H1 (cell line): Measurements from ENCODE around the gene FBXO38. TPM values are rescaled to one million over a fixed set of nuclear protein-coding genes. Genes with fewer than 3 reads are reported as not detected.

Experiments used
- CTCF ChIA-PET: fragments of 300-600 bp; sonication (Branson Sonifier 250); formaldehyde crosslinking; loops from one replicate; lab custom pipeline; 2021; ENCODE audit not compliant: partially characterized antibody; lab: Charles Lee
- POLR2A ChIA-PET: fragments of 300-600 bp; sonication (Branson Sonifier 250); formaldehyde crosslinking; loops from one replicate; lab custom pipeline; 2021; ENCODE audit warnings: inconsistent platforms; ENCODE audit not compliant: partially characterized antibody; lab: Charles Lee
- DNase-seq, 2 experiments: peaks; one replicate each; pipeline versions ENCODE4 v3.0.0 to v3.0.0-alpha.2; 2010 to 2022; ENCODE audit warnings: low spot score in 2 of 2, low read depth in 1 of 2, mixed read lengths in 1 of 2
- FAIRE-seq: peaks from 2 replicates; lab custom pipeline; 2011; peaks lifted over from hg19 to GRCh38; lab: Jason Lieb, UNC
- H2AFZ ChIP-seq: 2 replicates; pipeline ENCODE4 v1.8.1; 2012; ENCODE audit warnings: low read length, inconsistent platforms
- H2AK5ac ChIP-seq: 2 replicates; pipeline ENCODE4 v1.6.1; 2013; ENCODE audit warnings: low read depth, low read length
- H2BK120ac ChIP-seq: replicated peaks from 2 replicates; pipeline ENCODE3; 2013; ENCODE audit warnings: low read depth, low read length, inconsistent platforms
- H2BK12ac ChIP-seq: 2 replicates; pipeline ENCODE4 v1.6.1; 2013; ENCODE audit warnings: low read depth, low read length
- H2BK15ac ChIP-seq: 2 replicates; pipeline ENCODE4 v1.6.1; 2013; ENCODE audit warnings: low read length
- H2BK20ac ChIP-seq: 2 replicates; pipeline ENCODE4 v1.6.1; 2013; ENCODE audit warnings: low read length
- H2BK5ac ChIP-seq: 2 replicates; pipeline ENCODE4 v1.6.1; 2013; ENCODE audit warnings: low read depth, low read length
- H3K14ac ChIP-seq: 2 replicates; pipeline ENCODE4 v1.6.1; 2013; ENCODE audit warnings: inconsistent platforms; ENCODE audit not compliant: insufficient read length
- H3K18ac ChIP-seq: 2 replicates; pipeline ENCODE4 v1.6.1; 2013; ENCODE audit warnings: low read length; ENCODE audit errors: extremely low read depth
- H3K23ac ChIP-seq: 2 replicates; pipeline ENCODE4 v1.6.1; 2013; ENCODE audit warnings: inconsistent platforms; ENCODE audit not compliant: insufficient read length
- H3K23me2 ChIP-seq: 2 replicates; pipeline ENCODE4 v1.6.1; 2013; ENCODE audit warnings: low read depth, low read length
- H3K27ac ChIP-seq: 2 replicates; pipeline ENCODE4 v1.6.1; 2011; ENCODE audit warnings: low read depth, low read length, inconsistent platforms
- H3K27me3 ChIP-seq, 4 experiments: replicated peaks in 1 of 4; 1 replicate in 1 of 4; 2 replicates in 3 of 4; pipeline versions ENCODE4 v1.6.1 to v1.8.1; 2011 to 2013; ENCODE audit warnings: low read length in 3 of 4, mild to moderate bottlenecking in 3 of 4, inconsistent platforms in 2 of 4, mixed read lengths in 2 of 4, moderate library complexity in 1 of 4; ENCODE audit not compliant: control insufficient read depth in 3 of 4, insufficient read depth in 3 of 4; ENCODE audit errors: extremely low read depth in 1 of 4
- H3K36me3 ChIP-seq, 4 experiments: 2 replicates each; pipeline versions ENCODE4 v1.6.1 to v1.8.1; 2011 to 2013; ENCODE audit warnings: mild to moderate bottlenecking in 4 of 4, low read length in 3 of 4, moderate library complexity in 2 of 4, control low read depth in 1 of 4, inconsistent platforms in 1 of 4; ENCODE audit not compliant: insufficient read depth in 4 of 4, control insufficient read depth in 2 of 4
- H3K4ac ChIP-seq: replicated peaks from 2 replicates; pipeline ENCODE3; 2013; ENCODE audit warnings: low read length, low read depth, mixed read lengths, inconsistent platforms; ENCODE audit not compliant: insufficient read length
- H3K4me1 ChIP-seq, 4 experiments: replicated peaks in 1 of 4; 1 replicate in 1 of 4; 2 replicates in 3 of 4; pipeline versions ENCODE4 v1.6.1 to v1.8.1; 2011 to 2013; ENCODE audit warnings: low read length in 3 of 4, inconsistent platforms in 2 of 4, mixed read lengths in 1 of 4; ENCODE audit not compliant: insufficient read depth in 4 of 4, control insufficient read depth in 3 of 4
- H3K4me2 ChIP-seq, 2 experiments: 2 replicates each; pipeline versions ENCODE4 v1.6.1 to v1.8.1; 2011 to 2013; ENCODE audit warnings: low read depth in 2 of 2, low read length in 2 of 2, control low read depth in 1 of 2, inconsistent platforms in 1 of 2, mild to moderate bottlenecking in 1 of 2; ENCODE audit not compliant: insufficient read depth in 1 of 2
- H3K4me3 ChIP-seq, 4 experiments: fragments of 200-600, 300-600 bp in 1 of 4; sonication (generic), shearing (Covaris generic), sonication (Bioruptor Twin) in 1 of 4; 2 replicates each; pipeline versions ENCODE4 v1.5.1 to v1.8.1; 2011 to 2016; ENCODE audit warnings: low read length in 4 of 4, low read depth in 3 of 4, control low read depth in 2 of 4, inconsistent platforms in 2 of 4, mild to moderate bottlenecking in 2 of 4, mixed read lengths in 1 of 4, moderate library complexity in 1 of 4; ENCODE audit not compliant: insufficient read depth in 2 of 4; ENCODE audit errors: extremely low read depth in 1 of 4
- H3K56ac ChIP-seq: replicated peaks from 2 replicates; pipeline ENCODE3; 2013; ENCODE audit warnings: low read depth, mild to moderate bottlenecking, mixed read lengths, low read length, inconsistent platforms; ENCODE audit not compliant: insufficient read length
- H3K79me1 ChIP-seq: 2 replicates; pipeline ENCODE4 v1.6.1; 2013; ENCODE audit warnings: low read depth, low read length, control low read depth
- H3K79me2 ChIP-seq, 2 experiments: 2 replicates each; pipeline versions ENCODE4 v1.6.1 to v1.8.1; 2012 to 2013; ENCODE audit warnings: low read length in 2 of 2, mild to moderate bottlenecking in 2 of 2, inconsistent platforms in 1 of 2; ENCODE audit not compliant: insufficient read depth in 2 of 2, control insufficient read depth in 1 of 2
- H3K9ac ChIP-seq, 4 experiments: replicated peaks in 1 of 4; 1 replicate in 1 of 4; 2 replicates in 3 of 4; pipeline versions ENCODE4 v1.6.1 to v1.8.1; 2011 to 2013; ENCODE audit warnings: low read depth in 3 of 4, low read length in 3 of 4, control low read depth in 2 of 4, mild to moderate bottlenecking in 2 of 4, moderate library complexity in 2 of 4, inconsistent platforms in 1 of 4; ENCODE audit errors: extremely low read depth in 1 of 4
- H3K9me3 ChIP-seq, 2 experiments: 2 replicates each; pipeline versions ENCODE4 v1.6.1 to v1.8.1; 2012 to 2013; ENCODE audit warnings: mild to moderate bottlenecking in 2 of 2, moderate library complexity in 2 of 2, control low read depth in 1 of 2, inconsistent platforms in 1 of 2, low read depth in 1 of 2, low read length in 1 of 2, mixed read lengths in 1 of 2; ENCODE audit not compliant: insufficient read depth in 2 of 2
- H4K20me1 ChIP-seq, 2 experiments: replicated peaks in 1 of 2; 2 replicates each; pipeline versions ENCODE3 to v1.8.1; 2011 to 2013; ENCODE audit warnings: inconsistent platforms in 2 of 2, low read length in 2 of 2, mild to moderate bottlenecking in 1 of 2; ENCODE audit not compliant: insufficient read depth in 2 of 2, control insufficient read depth in 1 of 2
- H4K5ac ChIP-seq: 2 replicates; pipeline ENCODE4 v1.6.1; 2013; ENCODE audit warnings: low read length, low read depth, mixed read lengths, inconsistent platforms; ENCODE audit not compliant: insufficient read length
- H4K8ac ChIP-seq: 2 replicates; pipeline ENCODE4 v1.8.0; 2013; ENCODE audit warnings: mild to moderate bottlenecking, moderate library complexity, low read length, inconsistent platforms; ENCODE audit not compliant: insufficient read depth; ENCODE audit errors: extremely low read depth
- H4K91ac ChIP-seq: replicated peaks from 2 replicates; pipeline ENCODE3; 2013; ENCODE audit warnings: low read length, mixed read lengths, inconsistent platforms; ENCODE audit not compliant: insufficient read length
- CHD2 ChIP-seq: IDR thresholded peaks from 2 replicates; pipeline ENCODE4 v1.6.1; 2012; ENCODE audit warnings: low read length, improper control_type of control experiment
- EP300 ChIP-seq, 2 experiments: IDR thresholded peaks; 1 replicate in 1 of 2; 2 replicates in 1 of 2; pipeline ENCODE4 v1.6.1; 2011 to 2012; ENCODE audit warnings: low read depth in 2 of 2, low read length in 2 of 2, mild to moderate bottlenecking in 2 of 2, borderline replicate concordance in 1 of 2, inconsistent platforms in 1 of 2, moderate library complexity in 1 of 2
- JUN ChIP-seq: IDR thresholded peaks from 2 replicates; pipeline ENCODE4 v1.6.1; 2011; ENCODE audit warnings: low read depth, mild to moderate bottlenecking, improper control_type of control experiment, low read length
- MAFK ChIP-seq: IDR thresholded peaks from 2 replicates; pipeline ENCODE4 v1.6.1; 2012; ENCODE audit warnings: low read depth, mild to moderate bottlenecking, improper control_type of control experiment, low read length
- POLR2AphosphoS5 ChIP-seq: IDR thresholded peaks from 2 replicates; pipeline ENCODE4 v1.6.1; 2011; ENCODE audit warnings: low read depth, low read length
- RAD21 ChIP-seq, 2 experiments: IDR thresholded peaks in 1 of 2; conservative IDR thresholded peaks in 1 of 2; 2 replicates each; pipeline ENCODE4 v1.6.1; 2011; ENCODE audit warnings: low read depth in 2 of 2, low read length in 2 of 2, improper control_type of control experiment in 1 of 2, inconsistent platforms in 1 of 2, mild to moderate bottlenecking in 1 of 2, moderate library complexity in 1 of 2
- RBBP5 ChIP-seq: IDR thresholded peaks from 2 replicates; pipeline ENCODE4 v1.7.1; 2012; ENCODE audit warnings: low read depth, mild to moderate bottlenecking, inconsistent platforms, low read length, moderate library complexity, borderline replicate concordance
- SP1 ChIP-seq: IDR thresholded peaks from 2 replicates; pipeline ENCODE4 v1.6.1; 2011; ENCODE audit warnings: low read depth, low read length
- SRF ChIP-seq: IDR thresholded peaks from 2 replicates; pipeline ENCODE4 v1.6.1; 2011; ENCODE audit warnings: mild to moderate bottlenecking, low read depth, low read length, moderate library complexity
- ZNF274 ChIP-seq: IDR thresholded peaks from 2 replicates; pipeline ENCODE4 v1.7.0; 2012; ENCODE audit warnings: low read length, borderline replicate concordance; ENCODE audit errors: extremely low read depth
- WGBS, 2 experiments: shearing (Covaris generic) in 1 of 2; methylation state at CpG; one replicate each; pipeline versions ENCODE4 v1.1.6 to v1.1.7; 2013 to 2015; ENCODE audit warnings: low lambda C conversion rate in 2 of 2, mixed read lengths in 2 of 2, inconsistent platforms in 1 of 2, low coverage in 1 of 2, missing lambda C conversion rate in 1 of 2; ENCODE audit not compliant: insufficient replicate concordance in 2 of 2, insufficient coverage in 1 of 2, insufficient read length in 1 of 2; ENCODE audit errors: extremely low coverage in 1 of 2, missing lambda C conversion rate in 1 of 2; 5-methylcytosine and 5-hydroxymethylcytosine counted together
- polyA plus RNA-seq, 7 experiments: library from polyadenylated mRNA; depleted of rRNA in 3 of 7; stranded (reverse) in 5 of 7; unstranded in 2 of 7; fragments of >200 nt in 5 of 7; fragments of 200-250 nt in 2 of 7; gene quantifications; 1 replicate in 5 of 7; 2 replicates in 1 of 7; 4 replicates in 1 of 7; pipeline versions ENCODE4 v1.2.1 to v1.2.3, GENCODE V29; 2011 to 2013; ENCODE audit warnings: missing spikeins in 2 of 7, mixed read lengths in 2 of 7
- total RNA-seq: library from RNA; stranded (reverse); fragmentation: NEBNext Ultra II Directional; extraction: Animal tissue kit (Norgen Biotek cat#: 25700); gene quantifications from 2 replicates; pipeline ENCODE4 v1.2.1, GENCODE V29; 2021

FBXO38 gene
- total and polyA plus RNA-seq, 2 of the 8 experiments (the other 6 are each of a cell fraction or from before 2014, with no cell fraction given), result 9.1 to 34.3 TPM

DNA sequence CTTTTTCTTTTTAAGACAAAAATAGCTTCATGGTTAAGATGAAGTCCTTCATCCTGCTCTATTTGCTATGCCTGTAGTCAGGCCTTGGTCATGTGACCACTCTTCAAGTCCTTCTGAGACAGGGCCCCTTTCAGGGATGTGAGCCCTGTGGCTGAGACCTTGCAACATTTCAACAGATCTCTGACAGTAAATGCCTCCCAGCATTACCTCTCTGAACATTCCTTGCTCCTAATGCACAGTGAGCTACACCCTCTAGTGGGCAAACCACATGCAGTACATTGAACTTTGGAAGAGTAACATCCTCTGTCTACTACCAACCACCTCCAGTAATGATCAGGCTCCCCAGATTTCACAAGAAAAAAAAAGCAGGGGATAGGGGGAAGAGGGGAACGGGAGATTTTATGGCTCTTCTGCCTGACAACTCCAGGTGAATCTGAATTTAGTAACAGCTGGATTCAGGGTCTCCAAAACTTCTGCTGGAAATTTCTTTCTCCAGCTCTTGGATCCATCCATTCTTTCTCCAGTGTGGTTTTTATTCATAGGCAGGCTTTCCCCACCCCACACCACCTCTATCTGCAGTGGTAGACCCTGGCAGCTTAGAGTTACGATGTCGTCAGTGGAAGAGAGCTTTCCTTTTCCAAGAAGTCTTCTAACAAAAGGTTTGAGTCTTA, 8.9 kb upstream of the FBXO38 start:
- Histone ChIP-seq H4K8ac (no peak overlapping the region), H3K9me3 (no peaks in the 10 kb centered on the region; a peak in 1 of 4 replicates), H2BK20ac (no peak overlapping the region), H2BK5ac (no peak overlapping the region), H3K56ac (no peak overlapping the region), H3K9ac (no peak overlapping the region), H3K27me3 (no peaks in the 10 kb centered on the region), H3K23me2 (no peaks in the 10 kb centered on the region), H2BK120ac (no peak overlapping the region), H3K27ac (no peak overlapping the region), H3K4me1 (no peaks in the 10 kb centered on the region), H2AK5ac (no peak overlapping the region), H2AFZ (no peak overlapping the region), H4K5ac (no peak overlapping the region), H3K23ac (no peak overlapping the region), H3K79me1 (no peaks in the 10 kb centered on the region), H2BK15ac (no peak overlapping the region), H3K4ac (no peak overlapping the region), H4K91ac (no peak overlapping the region), H3K79me2 (no peaks in the 10 kb centered on the region), H3K18ac (no peak overlapping the region), H4K20me1 (no peaks in the 10 kb centered on the region), H3K36me3 (peaks cover 0 to 5% (median 0%) of the 10 kb centered on the region in 4 experiments; a peak in 2 of 8 replicates), H3K4me2 (no peak overlapping the region), H2BK12ac (no peak overlapping the region), H3K14ac (no peak overlapping the region), H3K4me3 (no peak overlapping the region)
- FAIRE-seq (peak; percentile 98), DNase-seq (peak; percentile 29 to 49)
- ChIA-PET CTCF (interaction anchor here (0.6 to 5.2 kb wide), 49 partner anchors 8 to 1106 kb away, joined by 3 to 53 read pairs (median 4); partner anchors contain the start of genes FBXO38 and SPINK9), POLR2A (interaction anchor here (0.9 to 1.3 kb wide), 3 partner anchors 8 to 24 kb away, joined by 3 to 4 read pairs (median 4); no protein-coding TSS in a partner anchor)
- WGBS, 2 experiments, result 94% methylated on average over 2 of the region's 3 CpGs; no CpG with 5 or more reads in 1 of the 2 experiments
- no peak for TF ChIP-seq MAFK
- no peak for TF ChIP-seq CHD2
- no peak for TF ChIP-seq SP1
- no peak for TF ChIP-seq RBBP5
- no peak for TF ChIP-seq POLR2AphosphoS5
- TF ChIP-seq RAD21 (IDR thresholded peaks at IDR 0.05 in 1 of 2, conservative IDR thresholded peaks at IDR 0.05 in 1 of 2; ENCODE audit: low read depth in 2 of 2, low read length in 2 of 2), result peak; percentile 89 to 92
- TF ChIP-seq JUN, result no peak
- no peak for TF ChIP-seq SRF
- TF ChIP-seq EP300 (IDR thresholded peaks at IDR 0.05; ENCODE audit: borderline replicate concordance in 1 of 2, low read depth in 2 of 2, low read length in 2 of 2), result no peak
- no peak for TF ChIP-seq ZNF274
